GM18870 (cell line): ENCODE data around the gene PRG2.

Experiments used
- ATAC-seq: cut with Tn5 transposase; IDR thresholded peaks from one replicate; pipeline ENCODE4 v1.9.1; 2021; ENCODE audit warnings: moderate library complexity; ENCODE audit not compliant: unreplicated experiment

Gene PRG2

GRCh38 chr11:57390535-57390934 lies at the start of gene PRG2:
Gene PRG2 (minus strand): TSS chr11:57390650. CDS start chr11:57389944, 706 bp downstream.
- no peak for ATAC-seq

- ATAC-seq: no peak
Observed at GRCh38 chr11:57439786-57440185, 49.3 kb upstream of the PRG2 start.

GRCh38 chr11:57438345-57439285 lies 48.2 kb upstream of the PRG2 start:
- no peak for ATAC-seq

GRCh38 chr11:57436031-57436430 lies 45.6 kb upstream of the PRG2 start:
- ATAC-seq: no peak

- ATAC-seq: no peak
Observed at GRCh38 chr11:57434640-57435546, 44.4 kb upstream of the PRG2 start.

GRCh38 chr11:57432714-57433163 lies 42.3 kb upstream of the PRG2 start:
- ATAC-seq: no peak

- no peak for ATAC-seq
Observed at GRCh38 chr11:57432149-57432561, 41.7 kb upstream of the PRG2 start.

- no peak for ATAC-seq
Observed at GRCh38 chr11:57430952-57431351, 40.5 kb upstream of the PRG2 start.

- no peak for ATAC-seq
Observed at GRCh38 chr11:57429946-57430345, 39.5 kb upstream of the PRG2 start.

GRCh38 chr11:57428643-57429042 lies 38.2 kb upstream of the PRG2 start:
- no peak for ATAC-seq

GRCh38 chr11:57427727-57428082 lies 37.3 kb upstream of the PRG2 start:
- no peak for ATAC-seq

- ATAC-seq: peak; percentile 35
Observed at GRCh38 chr11:57426929-57427726, 36.7 kb upstream of the PRG2 start, which contains the start of gene SLC43A3. Gene SLC43A3 (minus strand): TSS chr11:57427121. CDS start chr11:57426172, 949 bp downstream.

- ATAC-seq: no peak
Observed at GRCh38 chr11:57426439-57426928, 36.0 kb upstream of the PRG2 start.

- no peak for ATAC-seq
Observed at GRCh38 chr11:57425565-57426438, 35.4 kb upstream of the PRG2 start.

- peak; percentile 94 for ATAC-seq
Observed at GRCh38 chr11:57424792-57425564, 34.5 kb upstream of the PRG2 start.

GRCh38 chr11:57424137-57424791 lies 33.8 kb upstream of the PRG2 start:
- ATAC-seq: no peak

GRCh38 chr11:57422669-57423068 lies 32.2 kb upstream of the PRG2 start:
- ATAC-seq: no peak

- ATAC-seq: no peak
Observed at GRCh38 chr11:57421805-57422204, 31.4 kb upstream of the PRG2 start.
